ENCODE data around the gene DUOXA2. TPM values are rescaled to one million over a fixed set of nuclear protein-coding genes. Genes with fewer than 3 reads are reported as not detected.

DUOXA2 gene
- total and polyA plus RNA-seq, 8 donors: 1.3 to 119 (median 25.0) TPM; not detected in 1

DNA sequence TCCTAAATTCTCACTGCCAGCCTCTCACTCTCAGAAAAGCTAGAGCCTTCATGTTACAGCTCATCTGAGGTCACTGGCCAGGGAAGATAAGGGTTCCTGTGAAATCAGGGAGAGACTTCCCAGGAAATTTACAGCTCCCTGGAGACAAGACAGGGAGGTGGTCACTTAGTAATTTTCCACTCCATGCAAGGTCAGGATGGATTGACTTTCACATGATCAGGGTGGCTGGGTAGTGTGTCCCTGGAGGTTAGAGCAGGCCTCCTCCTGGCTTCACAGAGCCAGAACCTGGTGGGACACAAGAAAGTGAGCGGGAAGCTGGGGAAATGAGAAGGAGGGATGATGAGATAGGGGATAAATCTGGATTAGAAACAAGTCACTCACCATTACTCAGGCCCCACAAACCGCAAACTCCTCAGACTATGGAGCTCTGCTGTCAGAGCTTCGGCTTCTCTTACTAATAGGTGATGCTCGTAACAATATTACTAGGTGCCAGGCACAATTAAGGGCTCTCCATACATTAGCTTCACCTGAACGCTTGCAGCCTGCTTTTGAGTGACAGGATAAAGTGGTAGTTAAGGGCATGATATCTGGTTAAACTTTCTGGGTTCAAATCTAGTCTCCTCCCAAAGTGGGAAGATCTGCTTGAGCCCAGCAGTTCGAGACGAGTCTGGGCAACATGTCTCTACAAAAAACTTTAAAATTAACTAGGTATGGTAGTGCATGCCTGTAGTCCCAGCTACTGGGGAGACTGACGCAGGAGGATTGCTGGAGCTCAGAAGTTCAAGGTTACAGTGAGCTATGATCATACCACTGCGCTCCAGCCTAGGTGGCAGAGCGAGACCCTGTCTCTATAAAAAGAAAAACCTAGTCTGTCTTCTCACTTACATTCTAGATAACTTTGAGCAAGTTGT lies 25.1 kb upstream of the DUOXA2 start:
- intact Hi-C loops (cut with DNase I; ENCODE audit: low total_unique reads): no loop called here
- TF ChIP-seq POLR2AphosphoS5 (IDR thresholded peaks at IDR 0.05) (no peak), EP300 (IDR thresholded peaks at IDR 0.05) (no peak), POLR2A (IDR thresholded peaks at IDR 0.05) (no peak)
- TF ChIP-seq, protein P1, sequence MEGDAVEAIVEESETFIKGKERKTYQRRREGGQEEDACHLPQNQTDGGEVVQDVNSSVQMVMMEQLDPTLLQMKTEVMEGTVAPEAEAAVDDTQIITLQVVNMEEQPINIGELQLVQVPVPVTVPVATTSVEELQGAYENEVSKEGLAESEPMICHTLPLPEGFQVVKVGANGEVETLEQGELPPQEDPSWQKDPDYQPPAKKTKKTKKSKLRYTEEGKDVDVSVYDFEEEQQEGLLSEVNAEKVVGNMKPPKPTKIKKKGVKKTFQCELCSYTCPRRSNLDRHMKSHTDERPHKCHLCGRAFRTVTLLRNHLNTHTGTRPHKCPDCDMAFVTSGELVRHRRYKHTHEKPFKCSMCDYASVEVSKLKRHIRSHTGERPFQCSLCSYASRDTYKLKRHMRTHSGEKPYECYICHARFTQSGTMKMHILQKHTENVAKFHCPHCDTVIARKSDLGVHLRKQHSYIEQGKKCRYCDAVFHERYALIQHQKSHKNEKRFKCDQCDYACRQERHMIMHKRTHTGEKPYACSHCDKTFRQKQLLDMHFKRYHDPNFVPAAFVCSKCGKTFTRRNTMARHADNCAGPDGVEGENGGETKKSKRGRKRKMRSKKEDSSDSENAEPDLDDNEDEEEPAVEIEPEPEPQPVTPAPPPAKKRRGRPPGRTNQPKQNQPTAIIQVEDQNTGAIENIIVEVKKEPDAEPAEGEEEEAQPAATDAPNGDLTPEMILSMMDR (IDR thresholded peaks at IDR 0.05): no peak
- peaks cover 0 to 6% (median 0%) of the 10 kb centered on the region in 3 donors for H3K27me3 ChIP-seq
- H3K4me1 ChIP-seq: peaks cover 0 to 14% (median 2%) of the 10 kb centered on the region in 4 donors
- 86 to 93% (median 87%) methylated on average over 10 of the region's 10 CpGs for WGBS, 5 donors
- no peak for DNase-seq
- no peaks in the 10 kb centered on the region for H3K36me3 ChIP-seq
- no peak overlapping the region for H3K4me3 ChIP-seq
- no peaks in the 10 kb centered on the region for H3K9me3 ChIP-seq
- no peak overlapping the region for H3K27ac ChIP-seq

DNA sequence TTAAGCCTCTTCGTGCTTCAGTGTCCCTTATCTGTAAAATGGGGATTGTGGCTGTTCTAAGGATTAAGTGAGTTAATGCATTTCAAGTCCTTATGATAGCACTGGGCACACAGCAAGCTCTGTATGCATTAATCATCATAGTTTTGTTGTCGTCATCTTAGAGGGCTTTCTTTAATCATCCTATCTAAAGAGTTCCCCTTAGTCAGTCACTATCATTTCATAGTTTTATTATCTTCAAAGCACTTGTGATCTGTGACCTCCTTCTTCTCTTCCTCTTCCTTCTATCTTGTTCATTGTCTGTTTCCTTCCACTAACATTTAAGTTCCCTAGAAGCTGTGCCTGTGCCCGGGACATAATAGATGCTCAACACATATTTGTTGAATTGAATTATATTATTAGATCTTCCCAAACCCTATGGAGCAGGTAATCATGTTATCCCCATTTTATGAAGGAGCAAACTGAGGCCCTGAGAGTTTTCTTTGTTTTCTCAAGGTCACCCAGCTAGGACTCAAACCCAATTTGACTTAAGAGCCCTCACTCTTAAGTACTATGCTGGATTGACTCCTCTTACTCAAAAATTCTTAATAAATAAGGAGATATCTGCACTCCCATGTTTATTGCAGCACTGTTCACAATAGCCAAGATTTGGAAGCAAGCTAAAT lies 24.3 kb upstream of the DUOXA2 start:
- H3K4me1 ChIP-seq: peaks cover 0 to 7% (median under 1%) of the 10 kb centered on the region in 4 donors
- H3K36me3 ChIP-seq: no peaks in the 10 kb centered on the region
- WGBS, 5 donors: 57 to 66% (median 61%) methylated on average over 3 of the region's 3 CpGs
- H3K27me3 ChIP-seq: peaks cover 0 to 6% (median 0%) of the 10 kb centered on the region in 3 donors
- TF ChIP-seq POLR2A (IDR thresholded peaks at IDR 0.05): no peak
- TF ChIP-seq POLR2AphosphoS5 (IDR thresholded peaks at IDR 0.05): no peak
- TF ChIP-seq EP300 (IDR thresholded peaks at IDR 0.05): no peak
- TF ChIP-seq, protein P1 (IDR thresholded peaks at IDR 0.05): no peak
- intact Hi-C loops (cut with DNase I; ENCODE audit: low total_unique reads): no loop called here
- no peak overlapping the region for H3K27ac ChIP-seq
- no peaks in the 10 kb centered on the region for H3K9me3 ChIP-seq
- DNase-seq: no peak
- no peak overlapping the region for H3K4me3 ChIP-seq

DNA sequence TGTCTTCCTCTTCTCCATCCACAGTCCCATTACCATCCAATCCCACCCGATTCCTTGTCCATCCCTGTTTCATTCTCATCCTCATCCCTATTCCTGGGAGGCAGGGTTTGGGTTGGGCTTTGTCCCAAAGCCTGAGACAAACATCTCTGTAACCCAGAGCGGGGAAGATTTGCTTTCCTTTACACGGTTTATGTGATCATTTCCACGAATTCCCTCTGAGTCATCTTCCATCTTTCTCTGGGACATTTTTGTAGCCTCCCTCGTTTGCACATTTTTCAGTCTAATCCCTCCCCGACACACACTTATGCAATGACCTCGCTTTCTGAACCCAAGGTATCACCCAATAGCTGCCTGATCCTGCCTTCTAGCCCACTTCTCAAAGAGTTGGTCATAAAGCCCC lies 23.0 kb upstream of the DUOXA2 start:
- no peak for DNase-seq
- intact Hi-C loops (cut with DNase I; ENCODE audit: low total_unique reads): no loop called here
- Histone ChIP-seq H3K27ac (peak overlapping the region in 2 of 5 donors; percentile 7 to 48), H3K36me3 (no peaks in the 10 kb centered on the region), H3K4me3 (no peak overlapping the region), H3K4me1 (no peaks in the 10 kb centered on the region), H3K9me3 (no peaks in the 10 kb centered on the region), H3K27me3 (peaks cover 0 to 4% (median 0%) of the 10 kb centered on the region in 3 donors)
- TF ChIP-seq POLR2A (IDR thresholded peaks at IDR 0.05): no peak
- no peak for TF ChIP-seq POLR2AphosphoS5 (IDR thresholded peaks at IDR 0.05)
- no peak for TF ChIP-seq EP300 (IDR thresholded peaks at IDR 0.05)
- TF ChIP-seq, protein P1 (IDR thresholded peaks at IDR 0.05): no peak
- 52 to 62% (median 57%) methylated on average over 7 of the region's 7 CpGs for WGBS, 5 donors

DNA sequence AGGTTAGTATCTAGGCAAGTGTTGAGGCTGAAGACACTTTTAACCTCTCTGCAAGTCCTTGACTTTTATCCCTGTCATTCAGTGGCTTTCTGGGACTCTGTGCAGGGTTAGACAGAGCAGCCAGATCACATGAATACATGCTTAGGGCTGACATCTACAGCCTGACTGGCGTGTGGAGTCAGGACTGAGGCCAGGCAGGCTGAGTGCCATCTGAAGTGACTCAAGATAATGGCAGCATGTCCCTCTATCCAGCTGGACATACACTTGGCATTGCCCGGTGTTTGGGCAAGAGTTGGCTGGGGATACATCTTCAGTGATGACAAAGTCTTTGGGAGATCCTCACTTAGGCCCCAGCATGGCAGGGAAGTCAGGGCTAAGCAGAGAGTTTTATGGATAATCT lies 22.6 kb upstream of the DUOXA2 start:
- intact Hi-C loops (cut with DNase I; ENCODE audit: low total_unique reads): no loop called here
- TF ChIP-seq, protein P1 (IDR thresholded peaks at IDR 0.05): no peak
- TF ChIP-seq EP300 (IDR thresholded peaks at IDR 0.05) (no peak), POLR2A (IDR thresholded peaks at IDR 0.05) (no peak), POLR2AphosphoS5 (IDR thresholded peaks at IDR 0.05) (peak in 1 of 3 donors; percentile 9)
- Histone ChIP-seq H3K4me3 (no peak overlapping the region), H3K36me3 (no peaks in the 10 kb centered on the region), H3K4me1 (no peaks in the 10 kb centered on the region), H3K27me3 (no peaks in the 10 kb centered on the region), H3K9me3 (no peaks in the 10 kb centered on the region), H3K27ac (peak overlapping the region in 2 of 5 donors; percentile 7 to 48)
- WGBS, 5 donors: 85 to 89% (median 87%) methylated on average over 2 of the region's 2 CpGs
- no peak for DNase-seq

All from stomach (tissue), 9 donors.